Transverse colon (tissue), 4 donors: Measurements from ENCODE around the gene SIGLEC1. TPM values are rescaled to one million over a fixed set of nuclear protein-coding genes. Genes with fewer than 3 reads are reported as not detected.

Experiments
- DNase-seq: peaks from one replicate; pipeline ENCODE4 v3.0.0-alpha.2; 2019
- H3K27ac ChIP-seq, 4 donors: fragments of 200-600 bp; sonication (generic); 2 replicates each; pipeline ENCODE4 v1.5.1; 2016 to 2018; ENCODE audit warnings: inconsistent platforms in 4 of 4
- H3K27me3 ChIP-seq: fragments of 200-600 bp; sonication (generic); 2 replicates; pipeline ENCODE4 v1.5.1; 2017; ENCODE audit warnings: inconsistent platforms
- H3K36me3 ChIP-seq, 4 donors: fragments of 200-600 bp; sonication (generic); 2 replicates each; pipeline ENCODE4 v1.5.1; 2017 to 2019; ENCODE audit warnings: inconsistent platforms in 4 of 4
- H3K4me1 ChIP-seq, 4 donors: fragments of 200-600 bp; sonication (generic); 2 replicates each; pipeline ENCODE4 v1.5.1; 2017 to 2020; ENCODE audit warnings: inconsistent platforms in 4 of 4
- H3K4me3 ChIP-seq, 4 donors: fragments of 200-600 bp; sonication (generic); 1 replicate in 1 of 4; 2 replicates in 3 of 4; pipeline versions ENCODE4 v1.5.1 to v1.6.1; 2017 to 2019; ENCODE audit warnings: inconsistent platforms in 4 of 4
- H3K9me3 ChIP-seq, 2 donors: fragments of 200-600 bp; sonication (generic); 2 replicates each; pipeline ENCODE4 v1.5.1; 2017 to 2019; ENCODE audit warnings: inconsistent platforms in 2 of 2
- CTCF ChIP-seq, 5 experiments: fragments of 200-600 bp in 3 of 5; fragments of 450-650 bp in 2 of 5; sonication (generic) in 3 of 5; IDR thresholded peaks; 1 replicate in 2 of 5; 2 replicates in 3 of 5; pipeline ENCODE4 v1.5.1; 2016 to 2017; ENCODE audit warnings: antibody characterized with exemption in 5 of 5, inconsistent platforms in 3 of 5, mild to moderate bottlenecking in 2 of 5, moderate library complexity in 1 of 5
- EP300 ChIP-seq: sonication (generic); formaldehyde crosslinking; IDR thresholded peaks from one replicate; pipeline ENCODE4 v1.6.1; 2017; ENCODE audit warnings: antibody characterized with exemption, low read depth
- POLR2A ChIP-seq: fragments of 450-650 bp; IDR thresholded peaks from one replicate; pipeline ENCODE4 v1.6.1; 2016; ENCODE audit warnings: antibody characterized with exemption, mild to moderate bottlenecking, moderate library complexity
- POLR2AphosphoS5 ChIP-seq, 3 donors: sonication (generic); formaldehyde crosslinking; IDR thresholded peaks; one replicate each; pipeline ENCODE4 v1.6.1; 2016; ENCODE audit warnings: antibody characterized with exemption in 3 of 3
- WGBS, 2 donors: methylation state at CpG; one replicate each; pipeline ENCODE4 v1.1.5; 2018; ENCODE audit warnings: low coverage in 1 of 2; 5-methylcytosine and 5-hydroxymethylcytosine counted together
- in situ Hi-C, 4 donors: fragments of 200-750 bp; cut with MboI; loops; one replicate each; pipeline versions ENCODE4 v1.15.0 to v1.15.1; 2017; ENCODE audit warnings: low sequenced_read_pairs in 3 of 4, low pct_ligation_motif_present in 1 of 4, low pct_unique_long_range_greater_than_20kb in 1 of 4
- intact Hi-C: fragments of 100-400 bp; cut with DNase I; formaldehyde crosslinking; loops from one replicate; pipeline ENCODE4 v1.15.1; 2023; ENCODE audit warnings: low total_unique reads
- total RNA-seq, 4 donors: library from RNA; depleted of rRNA; stranded (reverse); fragments of >200 nt; gene quantifications; one replicate each; pipeline ENCODE4 v1.1.0, GENCODE V29; 2016

SIGLEC1 gene
- total RNA-seq, 4 donors from 2014 or later, result 2.2 to 17.6 (median 7.9) TPM

GRCh38 chr20:3677733-3678132 is 34.7 kb downstream of the SIGLEC1 start:
- intact Hi-C loops (no loop called here), in situ Hi-C loops (loop anchor here in 1 of 4 donors (25.0 kb wide), 1 partner anchor 410 kb away; no protein-coding TSS in a partner anchor)
- TF ChIP-seq POLR2AphosphoS5 (IDR thresholded peaks at IDR 0.05), result no peak
- TF ChIP-seq EP300, result no peak
- no peak for TF ChIP-seq CTCF (IDR thresholded peaks at IDR 0.05)
- TF ChIP-seq POLR2A, result no peak
- Histone ChIP-seq H3K4me3 (no peak overlapping the region), H3K27ac (peak overlapping the region; percentile 70 to 96 (median 85)), H3K4me1 (peaks cover 13 to 37% (median 22%) of the 10 kb centered on the region in 4 donors), H3K9me3 (no peaks in the 10 kb centered on the region), H3K36me3 (no peaks in the 10 kb centered on the region), H3K27me3 (peaks cover 71% of the 10 kb centered on the region)
- DNase-seq, result peak; percentile 28
- 57% methylated on average over 8 of the region's 8 CpGs; no CpG with 5 or more reads in 1 of the 2 donors for WGBS, 2 donors

DNA sequence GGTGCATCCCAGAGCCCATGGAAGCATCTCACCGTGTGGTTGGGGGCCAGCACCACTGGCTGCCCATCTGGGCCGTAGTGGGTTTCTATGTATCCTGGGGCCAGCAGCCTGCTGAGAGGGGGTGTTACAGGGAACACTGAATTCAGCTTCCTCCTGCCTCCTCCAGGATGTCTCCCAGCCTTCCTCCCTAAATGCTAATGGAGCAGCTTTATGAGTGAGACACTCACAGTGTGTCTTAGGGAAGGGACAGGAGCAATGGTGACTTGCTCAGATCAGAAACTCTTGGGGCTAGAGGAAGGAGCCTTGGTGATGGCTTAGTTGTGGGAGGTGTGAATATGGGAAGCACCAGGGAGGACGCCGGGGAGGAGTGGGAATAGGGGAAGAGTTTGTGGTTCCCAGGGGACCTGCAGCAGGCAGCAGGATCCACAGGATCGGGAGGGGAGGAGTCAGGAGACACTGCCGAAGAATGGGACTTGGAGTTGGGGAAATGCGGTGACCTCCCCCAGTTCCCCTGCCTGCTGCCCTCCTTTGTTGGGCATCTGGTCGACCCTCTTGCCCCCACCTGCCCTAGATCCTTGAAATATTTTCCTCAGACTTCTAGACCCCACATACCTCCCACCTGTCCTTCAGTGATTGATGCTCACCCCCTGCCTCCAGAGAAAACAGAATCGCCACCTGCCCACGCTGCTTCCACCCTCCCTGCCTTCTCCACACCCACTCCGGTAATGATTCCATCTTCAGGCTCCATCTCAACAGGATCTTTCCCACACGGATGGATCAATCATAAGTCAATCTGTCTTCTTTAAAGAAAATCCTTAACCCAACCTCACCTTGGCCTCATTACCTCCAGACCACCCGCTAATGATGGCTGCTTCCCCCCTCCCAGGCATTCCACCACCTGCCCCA is 37.2 kb downstream of the SIGLEC1 start:
- H3K4me1 ChIP-seq, result peaks cover 13 to 24% (median 18%) of the 10 kb centered on the region in 4 donors
- H3K4me3 ChIP-seq, result no peak overlapping the region
- H3K9me3 ChIP-seq, result no peaks in the 10 kb centered on the region
- in situ Hi-C loops, result loop anchor here in 1 of 4 donors (25.0 kb wide), 1 partner anchor 412 kb away; no protein-coding TSS in a partner anchor
- peaks cover 60% of the 10 kb centered on the region for H3K27me3 ChIP-seq
- WGBS, 2 donors, result 27 to 55% methylated on average over 6 to 13 of the region's 13 CpGs
- DNase-seq, result no peak
- H3K27ac ChIP-seq, result no peak overlapping the region
- intact Hi-C loops, result loop anchor here (1.0 kb wide), 1 partner anchor 35 kb away; no protein-coding TSS in a partner anchor
- TF ChIP-seq CTCF (IDR thresholded peaks at IDR 0.05), result no peak
- no peak for TF ChIP-seq POLR2AphosphoS5 (IDR thresholded peaks at IDR 0.05)
- TF ChIP-seq POLR2A, result no peak
- no peak for TF ChIP-seq EP300
- H3K36me3 ChIP-seq, result no peaks in the 10 kb centered on the region

- peaks cover 13 to 23% (median 15%) of the 10 kb centered on the region in 4 donors for H3K4me1 ChIP-seq
- intact Hi-C loops, result no loop called here
- in situ Hi-C loops, result no loop called here
- no peak for DNase-seq
- H3K36me3 ChIP-seq, result no peaks in the 10 kb centered on the region
- H3K4me3 ChIP-seq, result no peak overlapping the region
- WGBS, 2 donors, result 61 to 70% methylated on average over 2 to 10 of the region's 10 CpGs
- peaks cover 52% of the 10 kb centered on the region for H3K27me3 ChIP-seq
- TF ChIP-seq CTCF (IDR thresholded peaks at IDR 0.05) (no peak), POLR2A (no peak), POLR2AphosphoS5 (IDR thresholded peaks at IDR 0.05) (no peak), EP300 (no peak)
- H3K27ac ChIP-seq, result no peak overlapping the region
- H3K9me3 ChIP-seq, result no peaks in the 10 kb centered on the region
These were observed 38.0 kb downstream of the SIGLEC1 start for GRCh38 chr20:3674447-3674846.

DNA sequence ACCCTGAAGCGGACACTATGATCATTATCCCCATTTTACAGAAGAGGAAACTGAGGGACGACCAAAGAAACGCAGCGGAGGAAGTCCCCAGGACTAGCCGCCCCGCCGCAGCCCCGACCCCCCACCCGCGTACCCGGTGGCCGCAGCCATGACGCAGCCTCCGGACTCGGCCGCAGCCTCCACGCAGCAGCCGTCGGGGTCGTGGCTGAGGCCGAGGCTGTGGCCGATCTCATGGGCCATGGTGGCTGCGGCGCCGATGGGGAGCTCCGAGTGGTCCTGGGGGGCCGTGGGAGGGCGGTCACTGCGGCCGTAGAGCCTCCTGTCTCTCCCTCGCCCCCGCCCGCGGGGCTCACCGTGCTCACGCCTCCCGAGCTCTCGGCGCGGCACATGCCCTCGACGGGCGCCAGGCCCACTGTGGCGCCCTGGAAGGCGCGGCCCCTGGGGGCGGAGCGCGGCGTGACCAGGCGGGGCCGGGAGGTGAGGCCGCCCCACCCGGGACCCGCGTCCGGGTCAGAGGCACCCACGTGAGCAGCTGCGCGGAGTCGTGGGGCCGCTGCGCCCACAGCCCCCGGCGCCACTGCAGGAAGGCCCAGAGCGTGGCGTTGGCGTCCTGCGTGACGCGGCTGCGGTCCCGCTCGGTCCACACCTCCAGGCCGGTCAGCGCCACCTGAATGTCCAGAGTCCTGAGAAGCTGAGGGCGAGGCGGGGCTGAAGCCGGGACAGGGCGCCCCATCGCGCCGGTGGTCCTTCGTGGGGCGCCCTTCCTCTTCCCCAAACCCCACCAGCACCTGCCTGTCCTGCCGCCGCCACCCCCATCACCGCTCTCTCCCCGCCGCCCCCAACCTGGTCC is 39.0 kb downstream of the SIGLEC1 start:
- WGBS, 2 donors, result 79% methylated on average over 62 of the region's 90 CpGs; no CpG with 5 or more reads in 1 of the 2 donors
- H3K27ac ChIP-seq, result no peak overlapping the region
- H3K36me3 ChIP-seq, result no peaks in the 10 kb centered on the region
- no peak for DNase-seq
- no peaks in the 10 kb centered on the region for H3K9me3 ChIP-seq
- intact Hi-C loops (no loop called here), in situ Hi-C loops (no loop called here)
- peaks cover 52% of the 10 kb centered on the region for H3K27me3 ChIP-seq
- no peak overlapping the region for H3K4me3 ChIP-seq
- TF ChIP-seq EP300, result no peak
- TF ChIP-seq POLR2AphosphoS5 (IDR thresholded peaks at IDR 0.05), result no peak
- TF ChIP-seq POLR2A, result no peak
- TF ChIP-seq CTCF (IDR thresholded peaks at IDR 0.05), result no peak
- peaks cover 13 to 21% (median 13%) of the 10 kb centered on the region in 4 donors for H3K4me1 ChIP-seq
